Activated CD4-positive, alpha-beta T cell treated with anti-CD3 and anti-CD28 coated beads for 24 hours (primary cell): ENCODE measurements around the gene PDE4D.

Experiments
- DNase-seq, 2 donors: peaks; one replicate each; pipeline ENCODE4 v3.0.0-alpha.2; 2020; ENCODE audit warnings: low read depth in 2 of 2

PDE4D gene

DNA sequence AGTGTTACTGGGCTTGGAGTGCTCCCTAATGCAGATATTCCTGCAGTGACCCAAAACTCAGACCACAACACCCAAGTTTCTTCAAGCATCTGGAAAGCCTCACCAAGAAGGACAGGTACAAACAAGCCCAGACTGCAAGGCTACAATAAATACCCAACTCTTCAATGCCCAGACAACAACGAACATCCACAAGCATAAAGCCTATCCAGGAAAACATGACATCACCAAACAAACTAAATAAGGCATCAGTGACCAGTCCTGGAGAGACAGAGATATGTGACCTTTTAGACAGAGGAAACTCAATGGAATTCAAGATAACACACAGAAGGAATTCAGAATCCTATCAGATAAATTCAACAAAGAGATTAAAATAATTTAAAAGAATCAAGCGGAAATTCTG is 605.6 kb downstream of the PDE4D start:
- no peak for DNase-seq

DNA sequence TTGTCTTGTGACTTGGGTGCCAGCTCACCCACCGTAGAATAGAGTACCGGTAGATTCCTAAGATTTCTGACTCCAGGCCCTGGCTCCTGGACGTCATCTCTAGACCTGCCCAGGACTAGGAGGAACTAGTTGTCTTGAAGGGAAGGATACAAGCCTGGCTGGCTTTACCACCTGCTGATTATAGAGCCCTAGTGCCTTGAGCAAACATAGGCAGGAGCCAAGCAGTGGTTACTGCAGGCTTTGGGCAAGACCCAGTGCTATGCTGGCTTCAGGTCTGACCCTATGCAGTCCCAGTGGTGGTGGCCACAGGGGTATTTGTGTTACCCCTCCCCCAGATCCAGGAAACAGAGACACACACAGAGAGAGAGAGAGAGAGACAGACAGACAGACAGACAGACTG is 606.2 kb downstream of the PDE4D start:
- no peak for DNase-seq

DNA sequence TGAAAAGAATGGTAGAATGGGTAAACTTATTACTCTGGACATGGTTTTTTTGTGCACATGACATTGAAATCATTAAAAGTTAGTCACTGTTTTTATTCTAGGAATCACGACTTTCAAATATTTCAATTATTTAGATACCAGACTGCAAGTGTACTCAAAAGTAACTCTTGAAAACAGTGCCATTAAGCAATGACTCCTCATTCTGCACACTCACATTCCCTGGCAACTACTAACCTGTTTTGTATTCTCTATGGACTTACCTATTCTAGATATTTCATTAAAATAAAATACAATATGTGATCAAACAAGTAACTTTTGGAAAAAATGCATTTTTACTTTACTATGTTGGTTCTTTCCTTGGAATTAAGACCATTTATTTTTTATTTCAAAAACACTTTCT is 607.0 kb downstream of the PDE4D start:
- no peak for DNase-seq

DNA sequence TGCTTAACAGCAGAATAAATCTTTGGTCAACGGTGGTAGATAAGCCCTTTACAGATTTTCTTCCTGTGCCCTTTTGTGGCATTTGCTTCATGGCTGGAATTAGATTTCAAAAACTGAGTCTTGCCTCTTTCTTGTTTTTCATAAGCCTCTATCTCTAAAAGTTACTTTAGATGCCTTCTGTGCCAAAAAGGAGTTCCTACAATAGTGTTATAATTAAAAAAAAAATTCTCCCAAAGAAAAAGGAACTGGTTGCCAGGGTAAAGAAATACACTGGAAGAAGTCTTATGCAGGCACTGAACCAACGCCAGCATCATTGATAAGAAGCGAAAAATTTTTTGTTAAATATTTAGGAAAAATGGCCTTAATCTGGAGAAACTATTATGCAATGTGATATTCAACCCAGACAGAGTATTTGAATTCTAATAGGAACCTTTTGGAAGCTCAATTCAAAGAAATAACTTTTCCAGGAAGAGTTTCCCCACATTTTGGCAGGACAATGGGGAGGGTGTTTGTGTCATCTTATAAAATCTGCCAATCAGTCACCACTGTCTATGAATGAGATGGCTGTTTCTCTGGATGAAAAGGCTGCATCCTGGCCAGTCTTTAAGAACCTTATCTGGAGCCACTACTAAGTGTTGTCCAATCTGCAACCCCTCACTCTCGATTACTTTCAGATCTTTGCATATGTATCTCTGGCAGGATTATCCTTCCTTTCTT is 608.1 kb downstream of the PDE4D start:
- DNase-seq: no peak

DNA sequence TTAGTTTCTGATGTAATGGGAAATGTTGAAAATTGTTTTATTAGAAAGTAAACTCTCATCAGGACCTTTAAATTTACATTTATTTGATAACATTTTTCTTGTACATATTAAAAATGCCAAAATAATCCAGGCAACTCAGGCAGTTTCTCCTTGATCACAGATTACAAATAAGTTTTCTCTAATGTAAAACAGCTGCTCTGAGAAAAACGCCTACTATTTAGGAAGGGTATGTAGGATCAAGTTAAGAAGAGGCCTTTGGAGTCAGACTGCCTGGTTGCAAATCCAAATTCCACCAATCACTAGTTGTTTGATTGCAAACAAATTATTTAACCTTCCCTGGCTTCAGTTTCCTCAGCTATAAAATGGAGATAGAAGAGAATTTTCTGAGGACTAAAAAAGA is 610.8 kb downstream of the PDE4D start:
- no peak for DNase-seq

DNA sequence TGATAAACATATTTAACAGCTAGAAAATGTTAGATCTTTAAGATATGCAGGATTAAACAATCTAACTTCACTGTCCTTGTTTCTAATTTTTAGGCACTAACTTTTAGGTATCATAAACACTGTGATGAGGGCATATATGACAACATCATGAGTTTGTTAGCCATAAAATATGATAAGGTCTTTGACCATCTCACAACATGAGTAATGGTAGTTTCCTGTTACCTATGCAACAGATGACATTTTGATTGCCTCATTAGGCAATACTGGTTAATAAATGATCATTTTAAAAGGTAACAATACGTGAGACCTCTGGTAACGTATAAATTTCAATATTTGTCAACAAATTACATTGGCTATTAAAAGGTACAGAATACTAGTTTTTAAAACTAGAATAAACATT is 613.5 kb downstream of the PDE4D start:
- no peak for DNase-seq

DNA sequence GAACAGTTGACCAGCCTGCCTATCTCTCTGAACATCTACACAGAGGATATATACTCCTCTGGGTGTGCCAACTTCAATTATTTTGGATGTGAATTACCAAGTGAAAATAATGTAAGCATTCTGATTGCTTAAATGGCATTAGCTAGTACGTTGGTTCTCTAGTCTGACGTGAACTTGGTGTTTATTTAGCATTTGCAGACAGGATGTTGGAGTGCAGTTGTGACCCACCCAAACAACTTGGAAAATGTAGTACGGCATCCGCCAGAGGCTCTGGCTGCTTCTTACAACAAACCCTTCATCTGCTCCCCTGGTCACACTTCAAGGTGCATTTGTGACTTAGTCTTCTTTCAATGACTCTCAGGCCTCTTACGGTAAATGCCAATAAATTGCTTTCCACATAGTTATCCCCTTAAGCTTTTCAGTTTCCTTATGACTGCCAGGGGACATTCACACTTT is 616.6 kb downstream of the PDE4D start:
- no peak for DNase-seq

DNA sequence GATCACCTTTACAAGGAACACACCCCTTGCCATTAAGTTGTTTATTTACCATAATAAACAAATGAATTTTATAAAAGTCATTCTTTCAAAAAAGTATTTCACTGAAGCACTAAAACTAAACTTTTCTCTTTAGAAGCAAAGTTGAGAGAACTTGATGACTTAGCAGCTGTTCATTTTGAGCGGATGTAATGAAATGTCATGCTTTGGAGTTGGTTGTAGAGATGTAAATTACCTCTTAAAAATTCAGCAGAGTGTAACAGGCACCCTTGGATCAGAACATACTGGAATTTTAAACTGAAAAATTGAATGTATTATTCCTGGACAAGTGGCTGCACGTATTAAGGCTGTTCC is 617.2 kb downstream of the PDE4D start:
- no peak for DNase-seq

DNA sequence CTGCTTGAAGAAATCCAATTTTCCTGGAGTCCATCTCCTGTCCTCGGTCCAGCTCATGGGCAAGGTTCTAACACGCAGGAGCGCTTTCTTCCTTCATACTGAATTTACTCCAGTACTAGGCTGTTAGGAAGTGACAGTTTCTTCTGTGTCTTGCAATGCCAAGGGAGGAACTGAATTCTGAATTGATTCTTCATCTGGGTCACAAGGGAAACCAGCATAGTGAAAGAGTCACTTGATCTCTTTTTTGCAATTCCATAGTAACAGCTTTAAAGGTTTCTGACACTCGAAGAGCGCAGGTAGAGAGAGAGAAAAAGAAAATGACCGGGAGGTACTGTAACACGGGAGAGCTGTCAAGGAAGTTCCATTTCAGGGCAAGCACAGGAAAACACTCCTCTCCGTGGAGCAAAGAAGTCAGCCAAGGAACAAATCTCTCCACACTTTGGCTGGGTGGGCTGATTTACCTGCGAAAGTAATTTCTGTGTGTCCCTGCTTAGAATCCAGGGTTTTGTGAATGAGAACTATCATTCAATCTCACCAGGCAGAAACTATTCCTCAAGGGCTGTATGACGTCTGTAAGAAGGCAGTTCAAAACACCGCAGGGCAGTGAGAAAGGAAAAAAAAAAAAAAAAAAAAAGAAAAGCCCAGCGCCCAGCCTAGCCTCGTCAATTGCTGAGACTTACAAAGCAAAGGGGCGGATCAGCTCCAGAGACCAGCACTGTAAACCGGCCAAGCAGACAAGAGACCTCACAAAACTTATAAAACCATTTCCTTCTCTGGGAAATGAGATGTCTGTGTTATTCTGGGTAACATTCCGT is 617.8 kb downstream of the PDE4D start:
- no peak for DNase-seq

DNA sequence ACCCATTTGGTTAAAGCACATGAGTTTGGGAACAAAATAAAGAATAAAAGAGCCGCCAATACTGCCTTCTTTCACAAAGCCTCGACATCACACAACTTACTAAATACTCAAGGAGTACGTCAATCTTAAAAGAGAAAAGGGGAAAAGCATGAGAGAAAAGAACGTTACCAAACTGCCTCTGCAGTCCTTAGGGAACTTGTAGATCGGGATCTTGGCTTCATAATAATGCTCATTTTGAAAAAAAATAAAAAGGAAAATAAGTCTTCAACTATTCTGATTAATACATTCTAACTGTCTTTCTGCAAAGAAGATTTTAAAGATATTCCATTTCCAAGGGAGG is 618.4 kb downstream of the PDE4D start:
- DNase-seq: no peak

DNA sequence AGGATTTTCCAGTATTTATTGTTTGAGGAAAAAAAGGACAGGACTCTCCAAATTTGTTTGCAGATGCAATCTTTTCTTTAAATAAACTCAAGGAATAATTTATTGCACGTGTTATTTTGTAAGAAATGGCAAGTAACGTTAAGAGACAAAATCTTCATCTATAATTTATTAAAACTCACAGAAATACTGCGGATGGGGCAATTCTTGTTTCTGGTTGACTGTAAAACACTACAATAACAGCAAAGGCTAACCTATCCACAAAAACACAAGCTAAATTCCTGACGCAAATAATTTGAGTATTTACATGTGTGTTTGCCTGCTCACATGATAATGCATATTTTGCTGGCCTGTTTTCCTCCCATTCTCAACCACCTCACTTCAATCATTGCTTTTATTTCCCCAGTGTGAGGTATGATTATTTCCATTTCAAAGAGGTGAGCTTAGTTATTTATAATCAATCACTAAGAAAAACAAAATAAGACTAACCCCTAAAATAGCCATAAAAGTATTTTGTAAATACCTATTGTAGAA is 619.4 kb downstream of the PDE4D start:
- no peak for DNase-seq

DNA sequence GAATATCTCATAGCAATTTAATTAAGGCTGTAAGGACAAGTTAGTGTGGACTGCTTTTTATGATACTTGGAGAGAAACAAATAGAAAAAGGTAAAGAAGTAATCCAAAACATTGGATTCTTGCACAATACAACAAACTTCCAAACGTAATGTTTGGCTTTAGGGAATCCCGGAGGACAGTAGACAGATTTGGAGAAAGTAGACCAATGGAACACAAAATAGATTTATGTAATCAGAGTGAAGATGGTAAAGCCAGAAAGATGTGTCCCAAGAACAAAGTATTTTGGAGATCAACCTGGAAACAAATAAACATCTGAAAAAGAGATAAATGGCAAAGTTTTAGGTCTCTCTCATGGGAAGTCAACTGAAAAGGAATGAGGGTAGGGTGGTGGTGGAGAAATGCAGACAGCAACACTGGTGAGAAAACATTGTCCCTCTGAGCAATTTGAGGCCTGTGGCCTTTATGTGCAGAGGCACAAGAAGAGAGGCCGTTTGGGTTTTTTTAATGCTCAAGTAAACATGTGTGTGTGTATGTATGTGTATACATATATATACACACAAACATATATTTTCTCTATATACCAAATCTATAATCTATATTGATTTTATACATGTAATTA is 620.6 kb downstream of the PDE4D start:
- no peak for DNase-seq

DNA sequence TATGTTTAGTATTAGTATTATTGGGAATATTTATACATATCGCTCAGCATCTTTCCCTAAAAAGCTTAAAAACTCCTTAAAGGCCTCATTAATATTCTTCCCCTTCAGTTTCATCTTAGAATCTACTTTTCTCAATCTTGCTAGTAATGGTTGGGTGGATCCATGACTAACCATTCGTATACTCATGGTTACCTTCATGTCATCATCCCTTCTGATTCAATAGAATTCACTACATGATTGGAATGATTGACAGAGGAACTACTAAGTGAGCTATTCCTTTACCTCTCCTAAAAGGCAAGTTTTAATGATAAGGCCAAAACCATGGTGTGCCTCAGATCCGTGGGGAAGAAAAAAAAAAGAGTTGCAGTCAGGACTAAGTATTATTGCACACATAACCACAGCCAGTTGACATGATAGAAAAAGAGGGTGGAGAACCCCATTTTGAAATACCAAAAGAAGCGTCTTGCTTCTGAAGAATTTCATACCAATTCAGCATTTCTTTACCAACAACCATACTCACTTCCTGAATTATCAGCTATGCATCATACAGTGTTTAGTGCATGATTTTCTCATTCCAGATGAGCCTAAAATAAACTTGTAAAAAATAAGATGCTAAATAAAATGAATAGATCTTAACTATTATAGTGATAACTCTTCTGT is 624.6 kb downstream of the PDE4D start:
- DNase-seq: no peak

DNA sequence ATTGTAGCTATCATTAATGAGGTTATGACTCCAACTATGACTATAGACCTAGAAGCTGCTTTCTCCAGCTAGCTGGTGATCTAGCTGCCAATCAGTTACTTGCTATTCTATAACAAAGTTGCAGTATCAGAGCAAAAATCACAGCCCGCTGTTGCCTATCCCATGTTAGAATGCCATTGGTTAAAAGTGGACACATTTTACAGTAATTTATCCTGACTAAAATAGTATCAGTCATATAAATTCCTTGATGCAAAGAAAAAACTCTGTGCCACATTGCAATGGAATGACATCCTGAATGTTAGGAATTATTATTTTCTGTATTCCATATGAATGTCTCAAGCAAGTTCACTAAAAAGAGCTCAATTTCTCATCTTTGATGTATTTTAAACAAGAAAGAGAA is 626.5 kb downstream of the PDE4D start:
- DNase-seq: no peak

DNA sequence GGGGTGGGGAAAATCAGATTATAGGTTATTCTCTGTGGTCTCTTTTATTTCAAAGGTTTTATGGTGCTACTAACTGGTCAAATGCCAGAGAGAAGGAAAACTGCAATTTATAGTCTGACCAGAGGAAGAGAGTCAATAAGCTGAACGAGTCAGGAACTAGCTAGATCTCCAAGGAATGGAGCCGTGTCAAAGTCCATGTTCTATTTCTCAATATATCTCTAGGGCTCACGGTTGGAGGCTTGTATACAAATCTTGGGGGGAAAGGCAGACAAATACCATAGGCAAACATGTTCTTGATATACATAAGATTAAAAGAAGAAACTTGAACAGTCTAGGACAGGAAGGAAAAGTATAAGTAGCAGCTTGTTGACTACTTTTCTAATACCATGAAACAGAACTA is 627.1 kb downstream of the PDE4D start:
- no peak for DNase-seq

DNA sequence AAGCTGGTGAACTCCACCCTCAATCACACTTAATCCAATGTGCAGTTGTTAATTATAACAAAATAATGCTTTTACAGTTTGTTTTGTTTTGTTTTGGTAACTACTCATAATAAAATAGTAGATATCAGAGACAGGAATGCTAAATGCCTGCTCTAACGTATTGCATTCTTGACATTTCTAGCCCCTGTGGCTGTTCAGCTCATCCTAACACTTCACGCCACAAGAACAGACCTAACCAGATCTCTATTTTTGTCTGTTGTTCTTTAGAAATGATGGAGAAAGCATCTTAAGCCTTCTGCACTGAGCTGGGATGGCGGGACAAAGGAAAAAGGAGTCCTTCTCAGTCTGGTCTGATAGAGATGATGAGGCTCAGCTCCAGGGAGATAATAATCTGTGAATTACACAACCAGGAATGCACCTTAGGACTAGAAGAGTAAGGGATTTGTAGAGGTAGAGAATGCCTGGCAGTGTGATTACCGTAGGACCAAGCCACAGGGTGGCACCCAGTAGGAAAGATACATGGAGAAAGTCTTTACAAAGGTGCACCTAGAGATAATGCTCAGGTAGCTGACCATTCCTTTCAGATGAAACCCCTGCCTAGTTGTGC is 628.8 kb downstream of the PDE4D start:
- no peak for DNase-seq

DNA sequence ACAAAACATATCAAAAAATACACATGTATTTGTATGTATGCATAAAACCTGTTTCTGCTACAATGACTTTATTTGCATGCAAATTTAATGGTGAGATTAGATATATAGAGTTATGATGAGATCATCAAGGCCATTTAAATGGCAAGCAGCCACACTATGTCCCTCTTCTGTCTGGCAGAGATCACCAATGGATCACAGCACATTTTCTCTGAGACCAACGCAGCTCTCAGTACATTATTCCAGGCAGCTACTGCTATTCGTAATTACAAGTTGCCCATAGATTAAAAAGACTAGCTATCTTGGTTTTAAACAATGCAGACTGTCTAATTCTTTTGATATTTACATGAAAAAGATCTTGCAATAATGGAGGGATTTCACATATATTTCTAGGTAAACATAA is 629.5 kb downstream of the PDE4D start:
- no peak for DNase-seq

DNA sequence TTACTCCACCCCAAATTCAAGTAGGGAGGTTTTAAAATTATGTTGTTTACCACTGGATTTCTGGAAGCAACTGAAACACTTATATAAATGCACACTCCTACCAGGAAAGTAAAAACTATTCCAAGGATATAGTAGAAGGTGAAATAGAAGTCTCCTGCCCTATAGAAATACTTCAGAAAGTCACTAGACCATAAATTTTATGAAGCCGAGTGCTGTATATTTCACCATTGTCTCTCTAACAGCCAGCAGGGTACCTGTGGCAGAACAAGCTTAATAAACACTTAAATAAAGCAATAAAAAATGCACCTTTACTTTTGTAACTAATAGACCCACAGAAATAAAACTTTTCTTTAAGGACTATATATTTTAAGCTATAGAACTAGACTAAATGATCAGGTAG is 631.6 kb downstream of the PDE4D start:
- DNase-seq: no peak

DNA sequence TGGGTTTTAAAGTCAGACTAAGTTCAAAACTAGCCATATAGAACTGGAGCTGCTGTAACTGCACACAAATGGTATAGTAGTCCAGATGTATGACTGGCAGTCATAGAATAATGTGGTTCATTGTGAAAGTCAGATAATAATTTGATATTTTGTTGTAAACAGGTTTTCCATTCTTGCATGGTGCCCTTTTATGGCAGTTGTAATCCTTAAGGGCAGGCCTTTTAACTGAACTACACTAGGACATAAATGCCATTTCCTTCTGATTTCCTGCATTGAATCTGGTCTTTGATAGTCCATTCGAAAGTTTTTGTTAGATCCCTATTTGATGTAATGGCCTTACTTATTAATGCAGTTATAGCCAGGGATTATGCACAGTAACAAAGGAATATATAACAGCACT is 632.6 kb downstream of the PDE4D start:
- no peak for DNase-seq

DNA sequence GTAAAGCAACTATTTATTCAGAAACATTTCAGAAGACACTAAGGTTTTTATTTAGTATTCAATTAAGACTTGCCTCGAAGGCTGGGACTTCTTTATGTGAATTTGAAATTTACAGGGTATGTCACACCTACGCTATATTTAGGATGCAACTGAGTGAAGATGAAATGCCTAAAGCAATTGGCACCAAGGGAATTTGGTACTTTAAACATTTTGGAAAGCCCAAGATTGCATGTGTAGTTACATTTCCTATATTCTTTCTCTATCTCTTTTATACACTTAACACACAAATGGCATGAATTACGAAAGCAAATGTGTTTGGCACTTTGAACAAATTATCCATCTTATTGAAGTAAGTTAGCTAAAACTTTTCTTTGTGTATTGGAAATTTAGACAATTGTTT is 633.3 kb downstream of the PDE4D start:
- no peak for DNase-seq

DNA sequence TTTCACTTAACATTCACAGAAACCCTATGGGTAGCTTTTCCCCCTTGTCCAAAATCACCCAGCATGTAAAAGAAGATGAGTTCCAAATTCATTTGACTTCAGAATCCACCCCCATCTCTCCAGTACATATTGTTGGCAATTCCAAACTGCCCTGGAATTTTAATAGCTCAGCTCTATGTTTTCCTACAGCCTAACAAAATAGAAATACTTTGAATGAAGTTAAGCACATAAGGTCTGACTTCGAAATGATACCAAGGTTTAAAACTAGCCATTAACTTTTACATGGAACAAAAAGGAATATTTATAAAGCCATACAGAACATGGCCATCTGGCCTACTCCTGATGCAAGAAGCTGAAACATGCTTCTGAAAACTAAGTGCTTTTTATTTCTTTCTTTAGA is 634.3 kb downstream of the PDE4D start:
- no peak for DNase-seq
